Ammon's horn (tissue), 1 donor: ENCODE results near the gene UQCC2.

ENCODE experiments used
- DNase-seq: peaks from one replicate; pipeline ENCODE4 v3.0.0-alpha.2; 2016; ENCODE audit warnings: low spot score

The UQCC2 gene

DNA sequence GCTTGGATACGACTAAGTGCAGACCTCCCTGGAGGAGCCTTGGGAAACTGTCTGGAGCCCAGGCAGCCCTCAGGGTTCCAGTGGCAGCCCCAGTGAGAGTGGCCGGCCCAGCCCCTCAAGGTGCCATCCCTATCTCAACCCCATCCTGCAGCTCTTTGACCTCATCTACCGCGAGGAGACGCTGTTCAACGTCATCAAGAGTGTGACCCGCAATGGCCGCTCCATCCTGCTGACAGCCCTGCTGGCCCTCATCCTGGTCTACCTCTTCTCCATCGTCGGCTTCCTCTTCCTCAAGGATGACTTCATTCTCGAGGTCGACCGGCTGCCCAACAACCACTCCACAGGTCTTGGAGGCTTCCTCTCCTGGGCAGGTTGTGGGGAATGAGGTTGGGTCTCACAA is 20.7 kb downstream of the UQCC2 start:
- DNase-seq = no peak

DNA sequence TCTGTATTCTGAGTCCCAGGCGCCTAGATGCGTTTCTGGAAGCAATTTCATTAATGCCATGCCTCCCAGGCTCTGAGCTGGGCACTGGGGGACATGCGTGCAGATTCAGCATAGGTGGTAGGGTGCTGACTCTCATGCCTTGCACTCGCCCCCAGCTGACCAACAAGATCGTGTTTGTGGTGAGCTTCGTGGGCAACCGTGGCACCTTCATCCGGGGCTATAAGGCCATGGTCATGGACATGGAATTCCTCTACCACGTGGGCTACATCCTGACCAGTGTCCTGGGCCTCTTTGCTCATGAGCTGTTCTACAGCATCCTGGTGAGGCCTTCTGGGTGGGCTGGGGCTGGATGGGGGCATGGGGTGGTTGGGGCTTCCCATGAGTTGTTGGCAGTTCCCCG is 21.6 kb downstream of the UQCC2 start:
- no peak for DNase-seq

DNA sequence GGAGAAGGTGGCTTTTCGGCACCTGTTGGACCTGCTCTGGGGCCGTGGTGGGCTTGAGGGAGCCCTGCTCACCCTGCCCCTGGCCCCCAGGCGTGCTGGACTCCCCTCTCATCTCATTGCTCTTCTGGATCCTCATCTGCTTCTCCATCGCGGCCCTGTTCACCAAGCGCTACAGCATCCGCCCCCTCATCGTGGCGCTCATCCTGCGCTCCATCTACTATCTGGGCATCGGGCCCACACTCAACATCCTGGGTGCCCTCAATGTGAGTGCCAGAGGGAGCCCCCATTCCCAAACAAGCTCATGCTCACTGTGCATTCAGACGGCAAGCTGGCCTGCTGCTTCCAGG is 22.4 kb downstream of the UQCC2 start:
- DNase-seq = peak; percentile 58

DNA sequence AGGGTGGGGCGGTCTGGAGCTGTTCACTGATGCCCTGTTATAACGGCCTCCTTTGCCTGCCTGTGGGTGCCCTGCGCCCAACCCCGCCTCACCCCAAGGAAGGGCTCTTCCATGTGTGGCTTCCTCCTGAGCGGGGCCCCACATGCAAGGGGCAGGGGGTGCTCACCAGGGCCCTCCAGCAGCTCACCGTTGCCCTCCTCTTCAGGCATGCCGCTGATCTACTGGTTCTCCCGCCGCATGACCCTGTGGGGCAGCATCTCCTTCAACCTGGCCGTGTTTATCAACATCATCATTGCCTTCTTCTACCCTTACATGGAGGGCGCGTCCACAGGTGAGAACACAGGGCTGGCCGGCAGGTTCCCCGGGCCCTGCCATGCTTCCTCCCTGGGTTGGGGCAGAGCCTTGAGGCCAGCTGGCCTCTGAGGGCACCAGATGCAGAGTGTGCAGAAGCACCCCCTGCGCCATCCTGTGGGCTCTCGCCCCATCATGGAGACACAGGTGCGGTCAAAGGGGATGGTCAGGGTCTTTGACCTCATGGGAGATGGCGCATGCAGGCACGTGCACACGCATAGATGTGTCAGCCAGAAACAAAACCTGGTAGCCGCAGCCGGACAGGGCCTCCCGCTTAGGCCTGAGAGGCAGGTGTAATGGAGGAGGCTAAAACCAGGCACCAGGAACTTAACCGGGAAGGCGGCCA is 22.9 kb downstream of the UQCC2 start:
- DNase-seq = no peak

DNA sequence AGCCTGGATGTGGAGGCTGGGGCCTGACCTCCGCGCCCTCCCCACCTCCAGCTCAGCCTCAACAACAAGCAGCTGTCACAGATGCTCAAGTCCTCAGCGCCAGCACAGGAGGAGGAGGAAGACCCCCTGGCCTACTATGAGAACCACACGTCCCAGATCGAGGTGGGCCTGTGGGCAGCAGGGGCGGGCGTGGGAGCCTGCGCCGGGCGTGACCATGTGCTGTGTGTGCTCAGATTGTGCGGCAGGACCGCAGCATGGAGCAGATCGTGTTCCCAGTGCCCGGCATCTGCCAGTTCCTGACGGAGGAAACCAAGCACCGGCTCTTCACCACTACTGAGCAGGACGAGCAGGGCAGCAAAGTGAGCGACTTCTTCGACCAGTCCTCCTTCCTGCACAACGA is 23.5 kb downstream of the UQCC2 start:
- no peak for DNase-seq

DNA sequence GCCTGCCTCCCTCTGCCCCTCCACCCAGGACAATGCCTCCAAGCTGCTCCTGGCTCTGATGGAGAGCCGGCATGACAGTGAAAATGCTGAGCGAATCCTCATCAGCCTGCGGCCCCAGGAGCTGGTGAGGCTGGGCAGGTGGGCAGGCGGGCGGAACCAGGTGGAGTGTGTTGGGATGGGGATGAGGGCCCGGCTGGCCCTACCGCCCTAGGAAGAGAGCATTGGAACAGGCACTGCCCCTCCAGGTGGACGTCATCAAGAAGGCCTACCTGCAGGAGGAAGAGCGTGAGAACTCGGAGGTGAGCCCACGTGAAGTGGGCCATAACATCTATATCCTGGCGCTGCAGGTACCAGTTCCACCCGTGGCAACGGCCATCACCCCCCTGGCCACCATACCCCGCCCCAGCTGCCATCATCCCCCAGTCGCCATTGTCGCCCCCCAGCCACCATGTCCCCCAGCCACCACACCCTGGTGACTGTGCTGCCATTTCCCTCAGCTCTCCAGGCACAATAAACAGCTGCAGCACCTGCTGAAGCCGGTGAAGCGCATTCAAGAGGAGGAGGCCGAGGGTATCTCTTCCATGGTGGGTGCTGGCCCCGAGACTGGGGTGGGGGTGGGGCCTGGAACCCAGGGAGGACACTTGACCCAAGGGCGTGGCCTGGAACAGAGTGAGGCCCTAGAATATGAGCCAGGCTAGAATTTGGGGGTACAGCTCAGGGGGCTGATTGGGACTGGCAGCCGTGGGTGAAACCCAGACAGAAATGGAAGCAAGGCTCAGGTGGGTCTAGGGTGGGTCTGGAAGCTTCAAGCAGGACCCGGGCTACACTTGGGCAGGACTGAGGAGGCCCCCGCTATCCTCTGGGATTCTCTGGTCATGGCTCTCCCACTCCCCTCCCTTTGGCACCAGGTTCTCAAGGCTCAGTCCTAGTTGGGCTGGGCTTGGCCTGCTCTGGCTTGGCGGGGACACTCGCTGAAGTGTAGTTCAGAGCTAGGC is 24.2 kb downstream of the UQCC2 start:
- no peak for DNase-seq

DNA sequence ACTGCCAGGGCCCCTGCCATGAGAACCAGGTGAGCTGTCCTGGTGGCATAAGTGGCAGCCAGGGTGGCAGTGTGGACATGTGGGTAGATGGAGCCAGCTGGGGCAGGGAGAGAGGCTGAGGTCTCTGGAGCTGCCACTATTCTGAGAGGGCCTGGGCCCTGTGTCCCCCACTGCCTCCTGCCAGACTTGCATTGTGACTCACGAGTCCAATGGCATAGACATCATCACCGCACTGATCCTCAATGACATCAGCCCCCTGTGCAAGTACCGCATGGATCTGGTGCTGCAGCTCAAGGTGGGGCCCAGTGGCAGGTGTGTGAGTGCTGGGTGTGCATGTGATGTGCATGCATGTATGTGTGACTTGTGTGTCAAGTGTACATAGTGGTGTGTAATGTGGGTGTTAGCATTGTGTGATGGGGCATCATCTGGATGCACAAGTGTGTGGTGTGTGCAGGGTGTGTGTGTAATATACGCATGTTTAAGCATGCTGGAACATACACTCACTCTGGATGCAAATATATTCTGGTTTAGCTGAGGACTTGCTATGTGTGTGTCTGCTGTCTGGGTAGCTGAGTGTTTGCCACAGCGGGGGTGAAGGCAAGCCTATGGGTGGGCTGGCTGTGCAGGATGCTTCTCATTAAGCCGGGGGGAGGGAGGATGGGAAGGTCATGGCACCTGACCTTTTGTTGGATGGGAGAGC is 25.1 kb downstream of the UQCC2 start:
- no peak for DNase-seq

DNA sequence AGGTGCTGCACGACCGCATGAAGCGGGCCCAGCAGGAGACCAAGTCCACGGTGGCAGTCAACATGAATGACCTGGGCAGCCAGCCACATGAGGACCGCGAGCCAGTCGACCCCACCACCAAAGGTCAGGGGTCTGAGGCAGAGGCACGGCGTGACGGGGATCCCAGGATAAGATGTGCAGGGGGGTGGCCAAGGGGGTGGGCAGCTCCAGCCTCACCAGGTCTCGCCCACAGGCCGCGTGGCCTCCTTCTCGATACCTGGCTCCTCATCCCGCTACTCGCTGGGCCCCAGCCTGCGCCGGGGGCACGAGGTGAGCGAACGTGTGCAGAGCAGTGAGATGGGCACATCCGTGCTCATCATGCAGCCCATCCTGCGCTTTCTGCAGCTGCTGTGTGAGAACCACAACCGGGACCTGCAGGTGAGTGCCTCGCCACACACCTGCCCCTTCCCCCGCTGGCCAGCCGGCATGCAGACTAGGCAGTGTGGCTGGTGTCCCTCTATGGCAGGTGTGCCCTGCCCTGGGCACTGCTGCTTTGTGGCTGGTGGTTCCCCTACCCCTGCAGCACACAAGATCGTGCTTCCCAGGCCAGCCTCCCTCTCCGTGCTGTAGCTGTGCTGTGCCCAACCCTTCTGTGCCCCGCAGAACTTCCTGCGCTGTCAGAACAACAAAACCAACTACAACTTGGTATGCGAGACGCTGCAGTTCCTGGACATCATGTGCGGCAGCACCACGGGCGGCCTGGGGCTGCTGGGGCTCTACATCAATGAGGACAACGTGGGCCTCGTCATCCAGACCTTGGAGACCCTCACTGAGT is 25.9 kb downstream of the UQCC2 start:
- no peak for DNase-seq

DNA sequence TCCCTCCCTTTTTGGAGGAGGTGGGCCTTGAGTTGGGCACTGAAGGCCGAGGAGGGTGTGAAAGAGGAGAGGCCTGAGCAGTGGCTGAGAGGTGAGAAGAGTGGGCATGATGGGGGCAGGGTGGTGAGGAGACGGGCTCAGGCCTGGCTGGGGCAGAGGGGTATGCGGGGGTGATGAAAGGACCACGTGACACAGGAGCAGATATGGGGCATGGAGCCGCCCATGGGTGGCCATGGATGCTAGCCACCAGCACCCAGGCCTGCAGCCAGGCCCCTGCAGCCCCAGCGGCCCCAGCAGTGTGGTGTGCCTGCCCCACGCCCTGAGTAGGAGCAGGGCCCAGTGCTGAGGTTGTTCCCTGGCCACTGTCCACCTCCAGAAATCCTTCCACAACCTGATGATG is 26.5 kb downstream of the UQCC2 start:
- DNase-seq = no peak

DNA sequence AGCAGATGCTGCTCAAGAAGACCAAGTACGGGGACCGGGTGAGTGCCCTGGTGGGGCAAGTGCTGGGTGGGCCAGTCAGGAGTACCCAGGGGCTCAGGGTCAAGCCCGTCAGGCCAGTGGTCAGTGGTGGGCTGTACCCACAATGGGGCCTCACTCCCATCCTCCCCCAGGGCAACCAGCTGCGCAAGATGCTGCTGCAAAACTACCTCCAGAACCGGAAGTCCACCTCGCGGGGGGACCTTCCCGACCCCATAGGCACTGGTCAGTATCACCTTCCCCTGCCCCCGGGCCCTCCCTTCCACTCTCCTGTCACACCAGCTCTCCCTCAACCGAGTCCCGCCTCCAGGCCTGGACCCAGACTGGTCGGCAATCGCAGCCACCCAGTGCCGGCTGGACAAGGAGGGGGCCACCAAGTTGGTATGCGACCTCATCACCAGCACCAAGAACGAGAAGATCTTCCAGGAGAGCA is 27.0 kb downstream of the UQCC2 start:
- DNase-seq = no peak

DNA sequence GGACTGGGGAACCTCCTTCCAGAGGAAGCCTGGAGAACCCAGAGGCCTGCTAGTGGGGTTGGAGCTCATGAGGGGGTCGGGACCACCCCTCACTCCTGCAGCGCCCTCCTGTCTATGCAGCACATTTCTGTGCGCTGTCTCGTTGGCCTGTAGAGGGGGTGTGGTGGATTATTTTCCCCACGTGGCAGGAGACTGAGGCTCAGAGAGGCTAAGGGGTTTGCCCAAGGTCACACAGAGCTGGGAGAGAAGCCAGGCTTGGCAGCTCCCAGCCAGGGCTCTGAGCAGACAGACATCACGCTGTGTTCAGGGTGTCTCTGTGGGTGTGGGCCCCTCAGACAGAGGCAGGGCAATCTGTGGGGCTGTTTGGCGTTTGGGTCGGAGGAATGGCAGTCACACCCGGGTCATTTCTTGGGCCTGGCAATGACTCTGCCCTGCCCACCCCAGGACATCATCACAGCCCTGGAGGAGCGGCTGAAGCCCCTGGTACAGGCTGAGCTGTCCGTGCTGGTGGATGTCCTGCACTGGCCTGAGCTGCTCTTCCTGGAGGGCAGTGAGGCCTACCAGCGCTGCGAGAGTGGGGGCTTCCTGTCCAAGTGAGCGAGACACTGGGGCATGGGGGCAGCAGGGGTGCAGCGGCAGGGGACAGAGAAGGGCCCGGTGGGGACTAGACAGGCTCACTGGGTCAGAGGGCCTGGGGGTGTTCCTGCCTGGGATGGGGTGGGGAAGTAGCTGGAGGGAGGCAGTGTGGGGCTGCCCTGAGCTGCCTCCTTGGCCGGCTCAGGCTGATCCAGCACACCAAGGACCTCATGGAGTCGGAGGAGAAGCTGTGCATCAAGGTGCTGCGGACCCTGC is 27.7 kb downstream of the UQCC2 start:
- no peak for DNase-seq

DNA sequence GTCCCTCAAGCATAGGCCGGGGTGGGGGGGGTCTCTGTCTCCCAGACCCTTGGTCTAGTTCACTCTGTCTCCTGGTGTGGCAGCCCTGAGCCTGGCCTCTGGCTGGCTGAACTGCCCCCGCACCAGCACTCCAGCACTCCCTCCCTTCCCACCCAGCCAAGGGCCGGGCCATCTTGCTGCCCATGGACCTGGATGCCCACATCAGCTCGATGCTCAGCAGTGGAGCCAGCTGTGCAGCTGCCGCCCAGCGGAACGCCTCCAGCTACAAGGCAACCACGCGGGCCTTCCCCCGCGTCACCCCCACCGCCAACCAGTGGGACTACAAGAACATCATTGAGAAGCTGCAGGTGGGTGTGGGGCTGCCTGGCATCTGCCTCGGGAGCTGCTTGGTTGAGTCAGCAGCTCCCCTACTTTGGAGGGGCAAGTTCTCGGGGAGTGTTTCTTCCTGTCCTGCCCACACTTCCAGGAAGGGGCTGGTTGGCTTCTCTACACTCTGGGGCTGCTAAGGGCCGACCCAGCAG is 28.4 kb downstream of the UQCC2 start:
- peak; percentile 84 for DNase-seq

DNA sequence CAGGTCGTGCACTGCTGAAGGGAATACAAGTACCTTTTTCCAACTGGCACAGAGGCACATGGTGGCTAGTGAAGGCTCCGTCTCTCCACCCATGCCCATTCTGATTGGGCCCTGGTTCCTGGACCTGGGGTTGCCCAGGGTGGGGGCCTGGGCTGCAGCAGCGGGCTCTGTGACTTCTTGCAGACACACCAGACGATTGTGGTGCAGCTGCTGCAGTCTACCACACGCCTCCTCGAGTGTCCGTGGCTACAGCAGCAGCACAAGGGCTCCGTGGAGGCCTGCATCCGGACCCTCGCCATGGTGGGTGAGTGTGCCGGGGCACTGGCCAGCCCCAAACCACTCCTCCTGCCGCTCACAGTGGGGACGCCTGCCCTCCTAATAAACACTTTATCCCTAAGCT is 29.2 kb downstream of the UQCC2 start:
- no peak for DNase-seq

DNA sequence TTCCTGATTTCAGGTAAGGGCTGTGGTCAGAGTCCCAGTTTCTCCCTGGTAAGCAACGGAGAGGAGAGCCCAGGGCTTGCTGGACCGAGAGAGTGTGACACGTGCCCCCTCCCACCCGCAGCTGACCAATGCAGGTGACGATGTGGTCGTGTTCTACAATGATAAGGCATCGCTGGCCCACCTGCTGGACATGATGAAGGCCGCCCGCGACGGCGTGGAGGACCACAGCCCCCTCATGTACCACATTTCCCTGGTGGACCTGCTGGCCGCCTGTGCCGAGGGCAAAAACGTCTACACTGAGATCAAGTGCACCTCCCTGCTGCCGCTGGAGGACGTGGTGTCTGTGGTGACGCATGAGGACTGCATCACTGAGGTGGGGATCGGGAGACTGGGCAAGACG is 31.7 kb downstream of the UQCC2 start:
- DNase-seq = no peak

DNA sequence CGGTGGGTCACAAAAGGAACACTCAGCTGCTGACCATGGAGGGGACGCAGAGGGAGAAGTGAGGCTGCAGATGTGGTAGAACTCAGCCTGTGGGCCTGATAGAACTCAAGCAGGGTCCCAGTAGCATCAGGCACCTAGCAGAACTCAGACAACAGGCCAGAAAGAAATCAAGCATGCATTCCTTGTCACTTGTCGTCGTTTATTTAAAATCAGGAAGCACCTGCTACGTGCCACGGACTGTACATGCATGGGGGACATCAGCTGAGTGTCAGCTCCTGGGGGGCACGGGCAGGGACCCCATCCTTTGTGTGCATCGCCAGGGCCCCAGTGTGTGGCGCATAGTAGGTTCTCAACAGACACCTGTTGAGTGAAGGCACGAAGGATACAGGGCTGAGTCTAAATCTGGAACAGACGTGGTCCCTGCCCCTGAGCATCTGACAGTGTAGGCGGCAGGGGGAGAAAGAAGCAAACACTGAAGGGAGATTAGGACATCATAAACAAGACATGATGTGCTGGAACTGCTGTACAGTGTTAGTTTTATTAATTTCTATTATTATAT is 32.5 kb downstream of the UQCC2 start:
- peak; percentile 28 for DNase-seq

DNA sequence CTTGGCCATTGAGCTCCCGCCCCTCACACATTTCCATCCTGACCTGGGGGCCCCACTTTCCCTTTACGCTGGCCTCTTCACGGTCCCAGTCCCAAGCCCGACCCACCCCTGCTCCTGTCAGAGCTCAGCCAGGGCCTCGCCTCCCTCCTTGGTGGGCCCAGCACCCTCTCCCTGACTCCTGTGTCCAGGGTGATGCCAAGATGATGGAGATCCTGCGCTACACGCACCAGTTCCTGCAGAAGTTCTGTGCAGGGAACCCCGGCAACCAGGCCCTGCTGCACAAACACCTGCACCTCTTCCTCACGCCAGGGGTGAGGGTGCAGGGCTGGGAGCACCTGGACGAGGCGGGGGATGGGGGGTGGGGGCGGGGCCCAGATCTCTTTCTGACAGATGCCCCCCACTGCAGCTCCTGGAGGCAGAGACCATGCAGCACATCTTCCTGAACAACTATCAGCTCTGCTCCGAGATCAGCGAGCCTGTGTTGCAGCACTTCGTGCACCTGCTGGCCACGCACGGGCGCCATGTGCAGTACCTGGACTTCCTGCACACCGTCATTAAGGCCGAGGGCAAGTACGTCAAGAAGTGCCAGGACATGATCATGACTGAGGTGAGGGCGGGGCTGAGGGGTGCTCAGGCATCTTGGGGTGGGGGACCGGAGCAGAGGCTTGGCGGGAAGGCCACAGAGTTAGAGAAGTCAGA is 33.1 kb downstream of the UQCC2 start:
- no peak for DNase-seq

DNA sequence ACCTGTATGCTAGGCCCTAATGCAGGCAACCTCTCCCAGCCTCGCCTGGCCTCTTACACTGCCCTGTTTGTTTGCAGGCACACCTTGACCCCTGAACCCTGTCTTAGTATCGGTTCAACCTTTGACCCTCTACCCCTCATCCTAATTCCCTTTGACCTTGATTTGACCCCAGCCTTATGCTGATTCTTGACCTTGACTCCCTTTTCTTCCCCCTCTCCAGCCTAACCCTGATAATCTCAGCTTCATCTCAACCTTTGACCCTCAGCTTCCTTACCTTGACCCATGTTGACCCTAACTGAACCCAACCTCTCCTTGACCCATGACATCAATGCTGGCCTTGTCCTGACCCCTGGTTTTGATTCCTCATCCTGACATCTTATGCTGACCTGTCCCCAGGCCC is 33.8 kb downstream of the UQCC2 start:
- no peak for DNase-seq

DNA sequence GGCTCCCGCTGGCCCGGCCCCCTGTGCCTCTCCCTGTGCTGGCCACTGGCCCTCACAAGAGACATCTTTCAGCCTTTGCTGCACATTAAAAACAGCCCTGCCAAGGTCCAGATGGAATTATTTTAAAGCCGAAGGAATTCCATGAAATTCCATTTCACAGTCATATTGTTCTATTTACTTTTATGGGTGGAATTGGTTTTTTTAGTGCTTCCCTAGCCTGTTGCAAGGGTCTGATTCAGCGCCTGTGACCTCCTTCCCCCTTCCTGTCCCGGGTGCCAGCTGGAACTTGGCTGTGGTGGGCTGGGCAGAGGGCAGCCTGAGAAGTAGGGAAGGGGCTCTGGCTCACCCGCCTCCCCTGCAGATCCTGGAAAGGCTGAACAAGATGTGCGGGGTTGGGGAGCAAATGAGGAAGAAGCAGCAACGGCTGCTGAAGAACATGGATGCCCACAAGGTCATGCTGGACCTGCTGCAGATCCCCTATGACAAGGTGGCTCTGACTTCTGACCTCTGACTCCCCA is 34.3 kb downstream of the UQCC2 start:
- no peak for DNase-seq

DNA sequence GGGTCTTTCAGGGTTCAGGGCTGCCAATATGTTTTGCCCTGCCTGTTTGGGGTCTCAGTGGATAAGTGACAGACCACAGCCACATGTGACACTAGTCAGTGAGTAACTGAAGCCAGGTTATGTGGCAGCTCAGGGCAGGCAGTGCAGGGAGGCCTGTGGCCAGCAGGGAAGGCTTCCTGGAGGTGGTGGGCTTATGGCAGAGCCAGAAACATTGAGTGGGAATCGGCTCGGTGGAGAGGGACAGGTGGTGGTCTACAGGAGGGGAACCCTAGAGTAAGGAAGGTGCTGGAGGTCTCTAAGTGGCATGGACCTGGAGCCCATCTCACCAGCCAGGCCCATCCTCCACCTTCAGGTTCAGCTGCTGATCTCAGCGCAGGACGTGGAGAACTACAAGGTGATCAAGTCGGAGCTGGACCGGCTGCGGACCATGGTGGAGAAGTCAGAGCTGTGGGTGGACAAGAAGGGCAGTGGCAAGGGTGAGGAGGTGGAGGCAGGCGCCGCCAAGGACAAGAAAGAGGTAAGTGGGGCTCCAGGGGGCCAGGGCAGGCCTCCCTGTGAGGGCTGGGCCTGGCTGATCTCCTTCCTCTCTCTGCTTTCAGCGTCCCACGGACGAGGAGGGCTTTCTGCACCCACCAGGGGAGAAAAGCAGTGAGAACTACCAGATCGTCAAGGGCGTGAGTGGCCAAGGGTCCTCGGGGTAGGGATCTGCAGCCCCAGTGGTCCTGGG is 34.9 kb downstream of the UQCC2 start:
- no peak for DNase-seq
